NCI-H524 treated with DMSO at 0.1 percent for 48 hours (cell line): ENCODE results near the gene NFKBIZ.

Experiments used
- DNase-seq: peaks from one replicate; lab custom pipeline; 2025; lab: John Stamatoyannopoulos, UW

NFKBIZ gene

GRCh38 chr3:101848754-101849713 is at the start of gene NFKBIZ:
TSS of gene NFKBIZ (plus strand) at chr3:101849514. CDS start at chr3:101849629, 115 bp downstream.
- peak; percentile 27 for DNase-seq

- no peak for DNase-seq
These were observed 48.1 kb upstream of the NFKBIZ start for GRCh38 chr3:101801174-101801573.

GRCh38 chr3:101802179-101802578 is 47.1 kb upstream of the NFKBIZ start:
- DNase-seq, result no peak

GRCh38 chr3:101803173-101803782 is 46.0 kb upstream of the NFKBIZ start:
- peak; percentile 54 for DNase-seq

GRCh38 chr3:101803939-101804338 is 45.4 kb upstream of the NFKBIZ start:
- no peak for DNase-seq

- no peak for DNase-seq
These were observed 42.8 kb upstream of the NFKBIZ start for GRCh38 chr3:101806491-101806890.

- no peak for DNase-seq
These were observed 41.4 kb upstream of the NFKBIZ start for GRCh38 chr3:101807888-101808287.

- no peak for DNase-seq
These were observed 39.9 kb upstream of the NFKBIZ start for GRCh38 chr3:101809178-101810021.

- no peak for DNase-seq
These were observed 39.3 kb upstream of the NFKBIZ start for GRCh38 chr3:101810022-101810418.

GRCh38 chr3:101811875-101812274 is 37.4 kb upstream of the NFKBIZ start:
- DNase-seq, result no peak

GRCh38 chr3:101812895-101813294 is 36.4 kb upstream of the NFKBIZ start:
- no peak for DNase-seq

- DNase-seq, result no peak
These were observed 35.4 kb upstream of the NFKBIZ start for GRCh38 chr3:101813817-101814440.

- no peak for DNase-seq
These were observed 34.5 kb upstream of the NFKBIZ start for GRCh38 chr3:101814835-101815234.

- DNase-seq, result no peak
These were observed 32.8 kb upstream of the NFKBIZ start for GRCh38 chr3:101816215-101817149.

- DNase-seq, result no peak
These were observed 31.3 kb upstream of the NFKBIZ start for GRCh38 chr3:101817992-101818391.

GRCh38 chr3:101819649-101820206 is 29.6 kb upstream of the NFKBIZ start:
- no peak for DNase-seq

- DNase-seq, result no peak
These were observed 27.8 kb upstream of the NFKBIZ start for GRCh38 chr3:101821503-101821902.

- no peak for DNase-seq
These were observed 25.8 kb upstream of the NFKBIZ start for GRCh38 chr3:101823525-101823924.

GRCh38 chr3:101824702-101825101 is 24.6 kb upstream of the NFKBIZ start:
- DNase-seq, result no peak

GRCh38 chr3:101825904-101826445 is 23.3 kb upstream of the NFKBIZ start:
- no peak for DNase-seq
